Stimulated activated naive CD8-positive, alpha-beta T cell treated with anti-CD3 and anti-CD28 coated beads, Interleukin-15, Interleukin-2, amounts not matched to agents 100 U/mL and 50 U/mL, for 24 hours (primary cell): Measurements from ENCODE around the gene ABL2.

Experiments used
- ATAC-seq: fragments of 150-1000 bp; cut with Tn5 transposase; one replicate; pipeline ENCODE4 v1.10.0; 2021
- DNase-seq: peaks from one replicate; pipeline ENCODE4 v3.0.0; 2021

Gene ABL2

DNA sequence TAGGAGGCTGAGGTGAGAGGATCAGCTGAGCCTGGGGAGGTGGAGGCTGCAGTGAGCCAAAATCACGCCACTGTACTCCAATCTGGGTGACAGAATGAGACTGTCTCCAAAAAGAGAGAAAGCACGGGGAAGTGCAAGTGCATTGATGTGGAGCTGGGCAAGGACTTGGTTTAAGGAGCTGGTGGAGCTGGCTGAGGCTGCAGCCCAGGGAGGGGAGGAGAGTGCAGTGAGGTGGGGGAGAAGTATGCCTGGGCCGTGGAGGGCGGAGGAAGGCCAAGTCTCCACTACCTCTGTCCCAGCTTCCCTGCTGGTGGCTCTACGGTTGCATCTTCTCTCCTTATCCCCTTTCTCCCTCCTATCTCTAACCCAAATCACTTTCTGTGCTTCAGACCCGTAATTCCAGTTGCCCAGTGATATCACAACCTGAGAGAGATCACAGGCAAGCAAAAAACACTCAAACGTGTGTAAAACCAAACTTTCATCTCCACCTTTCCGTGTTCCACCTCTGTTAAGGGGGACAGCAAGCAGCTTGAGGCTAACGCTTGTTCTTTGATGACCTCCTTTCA is 136.5 kb downstream of the ABL2 start:
- DNase-seq (no peak), ATAC-seq (no peak)

DNA sequence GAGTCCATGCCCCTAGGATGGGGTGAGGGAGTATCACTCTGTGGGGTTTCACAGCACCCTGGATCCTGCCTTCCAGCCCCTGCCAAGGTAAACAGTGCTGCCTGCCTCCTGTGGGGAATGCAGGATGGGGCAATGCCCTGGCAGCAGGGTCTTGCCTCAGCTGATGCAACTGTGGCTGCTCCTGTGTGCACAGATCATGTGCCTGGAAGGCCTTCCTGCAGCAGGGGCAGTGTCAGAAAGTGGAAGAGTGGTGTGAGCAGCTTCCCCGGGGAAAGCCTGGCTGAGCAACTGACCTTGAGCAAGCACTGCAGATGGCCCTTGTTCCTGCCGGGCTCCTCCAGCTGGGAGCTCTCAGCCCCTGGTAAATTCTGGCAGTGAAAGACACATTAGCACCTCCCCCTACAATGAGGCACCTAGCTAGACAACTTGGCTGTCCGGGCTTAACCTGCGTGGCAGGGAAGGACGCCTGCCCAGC is 137.7 kb downstream of the ABL2 start:
- no peak for ATAC-seq
- no peak for DNase-seq

DNA sequence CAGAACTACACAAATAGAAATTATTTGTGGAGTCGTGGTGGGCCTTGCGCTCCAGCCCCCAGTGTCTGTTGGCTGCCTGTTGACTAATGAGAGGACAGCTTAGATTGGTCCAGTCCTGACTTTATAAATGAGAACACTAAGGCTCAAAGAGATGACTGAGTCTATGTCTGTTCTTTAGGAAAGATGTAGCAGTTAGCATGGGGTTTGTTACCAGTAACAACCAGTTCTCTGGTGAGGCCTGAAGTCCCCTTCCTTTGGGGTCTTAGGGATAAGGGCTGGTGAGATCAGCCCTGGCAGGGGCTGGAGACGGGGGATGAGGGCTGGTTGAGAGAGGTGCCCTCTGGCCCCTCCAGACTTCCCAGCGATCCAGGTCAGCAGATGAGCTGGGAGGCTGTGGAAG is 138.6 kb downstream of the ABL2 start:
- no peak for ATAC-seq
- no peak for DNase-seq

- no peak for ATAC-seq
- DNase-seq: no peak
Observed at GRCh38 chr1:179090522-179090921, 139.0 kb downstream of the ABL2 start.

DNA sequence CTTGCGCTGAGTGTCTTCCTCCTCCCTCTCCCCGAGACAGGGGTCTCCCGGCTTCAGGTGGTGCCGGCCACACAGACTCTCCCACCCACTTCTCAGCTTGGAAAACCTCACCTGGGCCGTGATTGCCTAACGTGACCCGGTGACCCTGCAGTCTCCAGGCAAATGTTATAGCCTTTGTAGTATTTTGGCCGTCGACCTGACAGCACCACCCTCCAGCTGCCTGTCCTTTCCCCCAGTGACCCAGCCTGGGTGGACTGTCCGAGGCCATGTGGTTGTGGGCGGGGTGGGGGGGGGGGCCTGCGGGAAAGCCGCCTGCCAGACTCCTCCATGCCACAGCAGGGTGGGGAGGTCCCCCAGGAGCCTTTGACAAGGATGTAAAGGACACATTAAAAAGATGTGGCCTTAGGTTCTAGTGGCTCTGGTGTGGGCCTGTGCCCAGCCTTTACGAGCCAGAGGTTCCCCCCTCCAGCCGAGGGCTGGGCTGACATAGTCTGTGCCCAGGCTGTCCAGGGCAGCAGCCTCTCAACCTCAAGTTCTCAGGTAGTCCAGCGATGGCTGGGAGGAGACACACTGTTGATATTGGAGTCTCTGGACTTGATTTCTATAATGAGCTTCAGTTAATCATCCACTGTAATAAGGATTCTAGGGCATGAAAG is 139.5 kb downstream of the ABL2 start:
- DNase-seq (no peak), ATAC-seq (no peak)

- DNase-seq (no peak), ATAC-seq (no peak)
Observed at GRCh38 chr1:179087665-179088064, 141.8 kb downstream of the ABL2 start.

- no peak for DNase-seq
- no peak for ATAC-seq
Observed at GRCh38 chr1:179083533-179083932, 145.9 kb downstream of the ABL2 start.

GRCh38 chr1:179082999-179083335 is 146.5 kb downstream of the ABL2 start:
- ATAC-seq: no peak
- no peak for DNase-seq

DNA sequence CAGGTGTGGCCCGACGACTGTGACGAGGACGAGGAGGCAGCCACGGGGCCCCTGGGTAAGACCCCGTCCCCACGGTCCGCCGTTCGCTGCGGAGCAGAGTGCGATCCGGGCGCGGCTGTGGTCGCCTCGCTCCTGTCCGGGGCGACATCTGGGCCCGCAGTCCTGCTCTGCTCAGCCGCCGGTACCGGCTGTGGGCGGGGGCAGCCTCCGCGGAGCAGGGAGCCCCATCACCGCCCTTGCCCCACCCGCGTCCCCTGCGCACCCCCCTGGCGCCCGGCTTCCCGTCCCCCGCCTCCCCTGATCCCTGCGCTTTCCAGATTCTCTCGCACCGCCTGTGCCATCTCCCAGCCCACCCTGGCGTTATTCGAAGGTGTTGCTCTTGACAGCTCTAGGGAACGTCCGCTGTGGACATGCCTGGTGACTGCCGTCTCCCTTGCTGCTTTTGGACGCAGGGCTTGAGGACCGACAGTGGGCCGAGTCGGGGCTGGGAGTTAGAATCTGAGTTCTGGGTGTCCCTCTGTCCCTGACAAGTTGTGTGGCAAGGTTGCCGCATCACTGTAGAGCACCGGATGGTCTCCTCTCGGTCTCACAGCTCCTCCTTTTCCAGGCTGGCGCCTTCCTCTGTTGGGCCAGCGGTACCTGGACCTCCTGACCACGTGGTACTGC is 147.0 kb downstream of the ABL2 start:
- ATAC-seq (peak; percentile 11), DNase-seq (peak; percentile 42)

GRCh38 chr1:179081687-179082332 is 147.7 kb downstream of the ABL2 start, which contains the start of gene TOR3A:
Gene TOR3A (plus strand): TSS chr1:179082070. CDS start chr1:179082129, 59 bp downstream.
- DNase-seq (peak; percentile 87), ATAC-seq (peak; percentile 87)

GRCh38 chr1:179080866-179081686 is 148.4 kb downstream of the ABL2 start:
- ATAC-seq: peak; percentile 46
- DNase-seq: peak; percentile 30

DNA sequence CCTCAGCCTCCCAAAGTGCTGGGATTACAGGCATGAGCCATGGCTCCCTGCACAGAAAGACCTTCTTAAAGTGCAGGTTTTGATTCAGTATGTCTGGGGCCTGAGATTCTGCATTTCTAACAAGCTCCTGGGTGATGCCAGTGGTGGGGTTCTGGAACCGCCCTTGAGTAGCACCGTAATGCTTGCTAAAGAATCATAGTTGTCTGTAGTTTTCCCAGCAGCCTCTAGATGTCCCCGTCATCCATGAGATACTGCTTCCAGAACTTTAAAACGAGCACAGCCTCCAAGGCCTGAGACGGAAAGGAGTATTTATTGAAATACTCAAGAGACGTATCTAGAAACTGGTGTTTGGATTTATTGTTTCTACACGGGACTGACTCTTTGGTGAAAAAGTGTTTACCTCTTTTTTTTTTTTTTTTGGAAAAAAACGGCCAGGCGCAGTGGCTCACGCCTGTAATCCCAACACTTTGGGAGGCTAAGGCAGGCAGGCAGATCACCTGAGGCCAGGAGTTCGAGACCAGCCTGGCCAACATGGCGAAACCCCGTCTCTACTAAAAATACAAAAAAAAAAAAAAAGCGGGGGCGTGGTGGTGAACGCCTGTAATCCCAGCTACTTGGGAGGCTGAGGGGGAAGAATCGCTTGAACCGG is 150.2 kb downstream of the ABL2 start:
- DNase-seq (peak; percentile 35), ATAC-seq (no peak)

DNA sequence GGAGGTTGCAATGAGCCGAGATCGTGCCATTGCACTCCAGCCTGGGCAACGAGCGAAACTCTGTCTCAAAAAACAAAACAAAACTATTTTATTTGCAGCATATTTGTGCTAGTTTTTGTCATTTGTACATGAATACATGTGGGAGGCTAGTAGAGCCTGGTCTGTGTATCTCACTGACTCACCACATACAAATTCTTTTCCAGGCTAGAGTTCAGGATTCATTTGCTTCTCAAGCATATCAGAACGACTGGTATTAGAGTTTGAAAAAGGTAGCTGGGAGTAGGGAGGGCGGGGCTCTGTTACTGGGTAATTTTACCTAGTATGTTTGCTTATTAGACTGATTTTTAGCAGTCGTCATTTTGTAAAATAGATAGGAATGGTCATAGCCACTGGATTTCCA is 152.1 kb downstream of the ABL2 start:
- ATAC-seq: no peak
- DNase-seq: no peak

GRCh38 chr1:179066471-179066870 is 163.0 kb downstream of the ABL2 start:
- no peak for ATAC-seq

DNA sequence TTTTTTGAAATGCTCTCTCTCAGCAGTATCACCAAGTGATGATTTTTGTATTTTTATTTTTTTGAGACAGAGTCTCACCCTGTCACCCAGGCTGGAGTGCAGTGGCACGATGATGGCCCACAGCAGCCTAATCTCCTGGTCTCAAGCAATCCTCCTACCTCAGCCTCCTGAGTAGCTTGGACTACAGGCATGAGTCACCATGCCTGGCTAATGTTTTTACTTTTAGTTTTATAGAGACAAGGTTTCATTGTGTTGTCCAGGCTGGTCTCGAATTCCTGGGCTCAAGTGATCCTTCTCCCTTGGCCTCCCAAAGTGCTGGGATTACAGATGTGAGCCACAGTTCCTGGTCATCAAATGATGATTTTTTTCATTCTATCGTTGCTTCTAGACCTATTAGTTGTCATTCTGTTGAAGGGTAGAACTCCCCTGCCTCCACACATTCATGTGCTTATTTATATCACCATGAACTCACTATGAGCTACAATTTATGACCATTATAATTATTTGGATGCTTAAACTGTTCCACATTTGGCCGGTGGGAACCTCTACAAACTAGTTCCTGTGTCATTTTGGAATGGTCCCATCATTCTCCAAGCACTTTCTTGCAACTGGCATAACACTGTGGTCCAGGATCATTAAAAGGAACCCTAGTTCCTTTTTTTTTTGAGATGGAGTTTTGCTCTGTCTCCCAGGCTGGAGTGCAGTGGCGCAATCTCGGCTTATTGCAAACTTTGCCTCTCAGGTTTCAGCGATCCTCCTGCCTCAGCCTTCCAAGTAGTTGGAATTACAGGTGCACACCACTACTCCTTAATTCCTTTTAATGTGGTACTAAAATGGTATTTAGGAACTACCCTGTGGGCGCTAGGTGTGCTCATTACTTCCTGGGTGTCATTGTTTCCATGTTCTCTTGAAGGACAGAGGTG is 167.9 kb downstream of the ABL2 start:
- ATAC-seq (no peak), DNase-seq (no peak)

More at GRCh38 chr1:179066471-179066870, 163.0 kb downstream of the ABL2 start:
- DNase-seq: no peak

DNA sequence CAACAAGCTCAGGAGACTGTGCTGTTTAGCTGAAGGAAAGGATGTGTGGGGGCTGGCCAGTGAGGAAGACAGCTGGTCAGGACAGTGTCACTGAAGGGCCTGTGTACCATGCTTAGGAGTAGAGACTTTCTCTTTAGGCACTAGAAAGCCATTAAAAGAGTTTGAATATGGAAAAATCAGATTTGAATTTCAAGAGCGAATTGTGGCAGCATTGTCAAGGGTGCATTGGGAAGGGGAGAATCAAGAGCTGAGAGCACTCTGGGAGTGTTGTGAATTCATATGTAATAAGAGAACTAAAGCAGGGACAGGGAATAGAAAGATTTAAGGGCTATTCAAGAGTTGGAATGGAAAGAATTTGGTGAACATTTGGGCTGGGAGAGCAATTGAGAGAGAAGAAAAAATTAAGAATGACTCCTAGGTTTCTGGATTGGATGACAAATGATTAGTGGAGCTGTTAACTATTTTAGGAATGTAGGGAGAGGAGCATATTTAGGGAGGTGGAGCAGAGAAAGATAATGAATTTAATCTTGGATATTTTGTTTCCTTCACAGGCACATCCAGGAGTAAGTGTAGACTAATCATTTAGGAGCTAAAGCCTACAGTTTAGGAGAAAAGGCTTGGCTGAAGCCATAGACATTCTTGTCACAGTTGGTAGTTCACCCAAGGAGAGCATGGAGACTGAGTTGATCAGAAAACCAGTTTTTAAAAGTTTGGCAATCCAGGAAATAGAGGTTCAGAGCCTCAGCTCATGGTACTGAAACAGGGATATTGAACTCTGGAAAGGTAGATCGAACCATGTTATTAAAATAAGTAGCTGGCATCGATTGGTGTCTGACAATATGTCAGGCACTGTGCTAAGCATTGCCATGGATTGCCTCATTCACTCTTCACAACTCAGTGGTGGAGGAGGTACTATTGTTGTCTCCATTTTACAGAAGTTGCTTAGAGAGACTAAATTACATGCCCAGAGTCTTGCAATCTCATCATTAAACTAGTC is 170.7 kb downstream of the ABL2 start:
- ATAC-seq (no peak), DNase-seq (no peak)

DNA sequence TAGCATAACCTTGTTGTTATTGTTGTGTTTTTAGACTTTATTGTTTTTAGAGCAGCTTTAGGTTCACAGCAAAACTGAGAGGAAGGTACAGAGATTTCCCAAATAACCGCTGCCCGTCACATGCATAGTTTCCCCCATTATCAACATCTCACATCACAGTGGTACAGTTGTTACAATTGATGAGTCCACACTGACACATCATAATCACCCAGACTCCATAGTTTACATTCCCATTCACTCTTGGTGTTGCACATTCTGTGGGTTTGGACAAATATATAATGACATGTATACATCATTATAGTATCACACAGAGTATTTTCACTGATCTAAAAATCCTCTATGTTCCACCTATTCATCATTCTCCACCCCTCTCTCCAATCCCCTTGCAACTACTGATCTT is 173.5 kb downstream of the ABL2 start:
- ATAC-seq (no peak), DNase-seq (no peak)

DNA sequence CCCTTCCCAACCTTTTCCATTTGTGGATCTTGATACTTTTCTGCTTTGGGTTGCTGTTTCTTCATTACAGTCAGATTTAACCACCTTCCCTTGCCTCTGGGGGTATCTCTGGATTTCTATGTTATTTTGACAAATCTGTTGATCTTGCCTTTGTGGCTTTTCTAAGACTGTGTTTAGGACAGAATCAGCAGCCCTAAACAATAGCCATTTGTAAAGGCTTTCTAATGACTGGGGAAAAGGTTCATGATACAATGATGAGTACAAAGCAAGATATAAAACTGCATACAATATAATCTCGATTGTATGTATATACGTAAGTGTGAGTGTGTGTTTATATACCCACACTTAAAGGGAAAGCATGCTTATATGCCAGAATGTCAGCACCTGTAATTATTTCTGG is 176.0 kb downstream of the ABL2 start:
- ATAC-seq: no peak

GRCh38 chr1:179052776-179053175 is 176.7 kb downstream of the ABL2 start:
- ATAC-seq (no peak), DNase-seq (no peak)

More for the DNA sequence above, 176.0 kb downstream of the ABL2 start:
- no peak for DNase-seq
